Common myeloid progenitor, CD34-positive (primary cell): ENCODE data around the gene LRP1B.

Source experiments
- CTCF ChIA-PET: fragments of 350-600 bp; sonication (Branson Sonifier 250); formaldehyde crosslinking; loops from one replicate; lab custom pipeline; 2021; ENCODE audit warnings: antibody characterized with exemption; lab: Charles Lee
- POLR2A ChIA-PET: fragments of 350-600 bp; sonication (Branson Sonifier 250); formaldehyde crosslinking; loops from one replicate; lab custom pipeline; 2021; ENCODE audit warnings: antibody characterized with exemption; lab: Charles Lee
- DNase-seq, 3 donors: peaks; one replicate each; pipeline versions ENCODE4 v3.0.0 to v3.0.0-alpha.2; 2013
- H3K27ac ChIP-seq, 2 experiments: 1 replicate in 1 of 2; 2 replicates in 1 of 2; pipeline ENCODE4 v1.7.0; 2013; ENCODE audit warnings: inconsistent platforms in 2 of 2, low read length in 2 of 2, mild to moderate bottlenecking in 2 of 2, low read depth in 1 of 2, moderate library complexity in 1 of 2; ENCODE audit not compliant: severe bottlenecking in 2 of 2, insufficient read depth in 1 of 2, poor library complexity in 1 of 2
- H3K27me3 ChIP-seq, 5 experiments: replicated peaks in 2 of 5; 1 replicate in 3 of 5; 2 replicates in 2 of 5; pipeline versions ENCODE4 v1.6.1 to v1.7.0; 2013; ENCODE audit warnings: low read length in 4 of 5, mild to moderate bottlenecking in 2 of 5, moderate library complexity in 2 of 5, inconsistent platforms in 1 of 5; ENCODE audit not compliant: insufficient read depth in 5 of 5, control insufficient read depth in 4 of 5
- H3K36me3 ChIP-seq, 4 experiments: 1 replicate in 2 of 4; 2 replicates in 2 of 4; pipeline versions ENCODE4 v1.6.1 to v1.7.0; 2013; ENCODE audit warnings: low read length in 3 of 4, control low read depth in 1 of 4, mild to moderate bottlenecking in 1 of 4; ENCODE audit not compliant: control insufficient read depth in 4 of 4, insufficient read depth in 4 of 4
- H3K4me1 ChIP-seq, 4 experiments: 1 replicate in 3 of 4; 2 replicates in 1 of 4; pipeline versions ENCODE4 v1.6.1 to v1.7.1; 2013; ENCODE audit warnings: low read length in 3 of 4, mild to moderate bottlenecking in 3 of 4, control low read depth in 1 of 4, inconsistent platforms in 1 of 4, moderate library complexity in 1 of 4; ENCODE audit not compliant: control insufficient read depth in 4 of 4, insufficient read depth in 4 of 4; ENCODE audit errors: control extremely low read depth in 1 of 4
- H3K4me3 ChIP-seq, 7 experiments: 1 replicate in 4 of 7; 2 replicates in 3 of 7; pipeline versions ENCODE4 v1.5.1 to v1.7.0; 2013; ENCODE audit warnings: mild to moderate bottlenecking in 7 of 7, low read length in 6 of 7, moderate library complexity in 6 of 7, inconsistent platforms in 2 of 7, low read depth in 2 of 7, control low read depth in 1 of 7; ENCODE audit not compliant: insufficient read depth in 4 of 7, control insufficient read depth in 1 of 7; ENCODE audit errors: extremely low read depth in 1 of 7
- H3K9me3 ChIP-seq, 5 experiments: 1 replicate in 4 of 5; 2 replicates in 1 of 5; pipeline versions ENCODE4 v1.6.1 to v1.7.1; 2013; ENCODE audit warnings: low read length in 4 of 5, mild to moderate bottlenecking in 2 of 5, inconsistent platforms in 1 of 5, low read depth in 1 of 5, moderate library complexity in 1 of 5; ENCODE audit not compliant: control insufficient read depth in 4 of 5, insufficient read depth in 2 of 5; ENCODE audit errors: control extremely low read depth in 1 of 5
- WGBS: methylation state at CpG from one replicate; pipeline ENCODE4 v1.1.5; 2013; ENCODE audit not compliant: insufficient coverage; 5-methylcytosine and 5-hydroxymethylcytosine counted together

The LRP1B gene

DNA sequence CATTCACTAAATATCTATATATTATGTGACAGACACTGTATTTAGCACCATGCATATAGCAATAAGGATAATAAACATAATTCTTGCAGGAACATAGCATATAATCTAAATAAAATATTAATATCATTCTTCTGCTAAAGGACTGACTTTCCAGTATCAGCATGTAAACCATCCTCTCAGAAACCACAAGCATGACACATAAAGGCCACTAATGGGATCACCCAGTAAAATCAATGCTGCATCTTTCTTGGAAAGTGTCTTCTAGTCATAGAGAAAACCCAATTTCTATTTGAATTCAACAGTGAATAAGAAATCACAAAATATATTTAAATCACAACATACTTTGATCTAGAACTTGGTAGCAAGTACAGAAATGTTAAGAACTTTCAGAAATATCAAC lies 5.8 kb upstream of the LRP1B start:
- H3K9me3 ChIP-seq: no peaks in the 10 kb centered on the region
- H3K4me3 ChIP-seq: no peak overlapping the region
- ChIA-PET POLR2A (no interaction called here), CTCF (no interaction called here)
- DNase-seq: no peak
- no peak overlapping the region for H3K27ac ChIP-seq
- no peaks in the 10 kb centered on the region for H3K36me3 ChIP-seq
- H3K4me1 ChIP-seq: peaks cover 0 to 3% (median 0%) of the 10 kb centered on the region in 4 experiments
- peaks cover 0 to 3% (median 2%) of the 10 kb centered on the region in 5 experiments for H3K27me3 ChIP-seq

- no peak for DNase-seq
- WGBS: 100% methylated on average over 2 of the region's 3 CpGs
- H3K9me3 ChIP-seq: no peaks in the 10 kb centered on the region
- ChIA-PET CTCF (no interaction called here), POLR2A (no interaction called here)
- peaks cover 0 to 19% (median 13%) of the 10 kb centered on the region in 4 experiments for H3K4me1 ChIP-seq
- no peak overlapping the region for H3K27ac ChIP-seq
- H3K36me3 ChIP-seq: no peaks in the 10 kb centered on the region
- H3K27me3 ChIP-seq: peaks cover 3 to 15% (median 10%) of the 10 kb centered on the region in 5 experiments
- no peak overlapping the region for H3K4me3 ChIP-seq
Observed at GRCh38 chr2:142134911-142135310, 4.1 kb upstream of the LRP1B start.

DNA sequence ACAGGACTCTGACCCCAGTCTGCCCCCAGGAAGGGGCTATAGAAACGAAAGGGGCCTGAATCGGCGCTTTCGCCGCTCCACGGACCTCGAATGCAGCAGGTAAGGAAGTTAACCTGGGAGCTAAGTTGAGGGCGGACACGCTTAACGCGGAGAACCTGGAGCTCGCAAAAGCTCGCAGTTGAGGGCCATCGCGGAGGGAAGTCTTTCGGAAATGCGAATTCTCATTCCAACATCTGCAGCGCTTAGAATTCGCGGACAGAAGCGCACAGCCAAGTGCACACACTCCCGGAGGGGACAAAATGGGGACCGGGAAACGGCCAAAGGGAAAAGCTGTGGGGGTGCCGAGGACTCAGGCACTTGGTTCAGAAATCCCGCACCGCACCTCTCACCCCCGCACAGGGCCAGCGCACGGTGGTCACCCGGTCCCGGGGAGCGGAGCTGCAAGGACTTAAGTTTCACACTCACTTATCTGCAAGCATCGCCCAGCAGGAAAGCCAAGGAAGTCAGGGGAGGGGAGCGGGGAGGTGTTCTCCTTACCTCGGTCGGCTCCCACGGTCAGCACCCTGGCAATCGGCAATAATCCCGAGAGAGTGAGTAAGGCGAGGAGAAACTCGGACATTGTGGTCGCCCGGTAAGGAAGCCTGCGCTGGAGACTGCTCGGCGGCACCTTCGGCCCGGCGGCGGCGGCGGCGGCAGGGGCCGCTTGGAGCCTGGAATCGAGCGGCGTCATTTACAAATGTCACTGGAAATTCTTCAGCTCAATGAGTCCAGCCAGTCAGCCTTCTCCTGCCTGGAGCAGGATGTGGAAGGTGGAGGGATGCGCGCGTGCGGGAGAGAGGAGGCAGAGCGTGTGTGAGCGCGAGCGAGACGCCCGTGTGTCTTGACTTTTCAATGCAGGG lies 456 bp downstream of the LRP1B start:
- DNase-seq: peak; percentile 67 to 86 (median 84)
- H3K4me1 ChIP-seq: peaks cover 0 to 20% (median 14%) of the 10 kb centered on the region in 4 experiments
- peaks cover 9 to 29% (median 23%) of the 10 kb centered on the region in 5 experiments for H3K27me3 ChIP-seq
- CTCF ChIA-PET: interaction anchor here (0.9 to 1.3 kb wide), 4 partner anchors 9 to 12 kb away, joined by 3 to 6 read pairs (median 4); no protein-coding TSS in a partner anchor
- POLR2A ChIA-PET: interaction anchor here (0.7 kb wide), 1 partner anchor 582 kb away, joined by 3 read pairs; no protein-coding TSS in a partner anchor
- peak overlapping the region; percentile 23 to 86 (median 67) for H3K4me3 ChIP-seq
- H3K9me3 ChIP-seq: no peaks in the 10 kb centered on the region
- under 1% methylated on average over 64 of the region's 68 CpGs for WGBS
- no peak overlapping the region for H3K27ac ChIP-seq
- no peaks in the 10 kb centered on the region for H3K36me3 ChIP-seq

DNA sequence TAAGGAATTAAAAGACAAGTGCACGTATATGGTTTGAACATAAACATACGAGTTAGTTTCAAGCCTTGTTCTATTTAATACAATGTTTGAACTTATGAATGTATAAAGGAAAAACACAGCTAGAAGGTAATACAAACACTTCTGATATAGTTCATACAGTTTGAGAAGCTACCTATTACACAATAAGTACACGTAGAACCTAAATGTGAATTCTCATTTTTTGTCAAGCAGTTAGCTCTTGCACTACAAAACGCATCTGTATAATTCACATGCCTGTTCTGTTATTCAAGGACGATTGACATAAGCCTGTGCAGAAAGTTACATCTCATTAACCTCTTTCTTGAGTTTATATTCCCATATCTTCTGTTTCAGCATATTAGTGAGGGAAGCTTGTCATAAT lies 2.7 kb downstream of the LRP1B start:
- CTCF ChIA-PET: interaction anchor here (2.0 kb wide), 1 partner anchor 12 kb away, joined by 4 read pairs; no protein-coding TSS in a partner anchor

DNA sequence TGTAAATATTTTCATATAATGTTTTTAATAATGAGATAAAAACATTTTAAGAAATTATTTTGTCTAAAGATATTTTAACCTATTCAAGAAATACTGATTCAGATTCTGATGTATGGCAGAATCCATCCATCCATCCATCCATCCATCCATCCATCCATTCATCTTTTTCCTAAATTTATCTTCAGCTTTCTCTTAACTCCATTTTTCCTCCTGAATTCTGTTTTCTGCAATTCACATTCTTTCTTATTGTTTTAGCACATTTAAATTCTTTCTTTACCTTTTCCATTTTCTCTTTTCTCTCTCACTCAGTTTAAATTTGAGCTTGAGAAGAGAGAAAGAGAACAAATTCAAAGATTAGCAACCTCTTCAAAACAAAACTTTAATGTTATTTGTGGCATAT lies 3.6 kb downstream of the LRP1B start:
- H3K27ac ChIP-seq: no peak overlapping the region

More for the DNA sequence above, 2.7 kb downstream of the LRP1B start:
- H3K4me1 ChIP-seq: peaks cover 0 to 20% (median 14%) of the 10 kb centered on the region in 4 experiments
- 100% methylated on average over 1 of the region's 5 CpGs for WGBS
- no peak overlapping the region for H3K27ac ChIP-seq
- DNase-seq: no peak
- H3K9me3 ChIP-seq: no peaks in the 10 kb centered on the region
- POLR2A ChIA-PET: no interaction called here
- peaks cover 9 to 29% (median 21%) of the 10 kb centered on the region in 5 experiments for H3K27me3 ChIP-seq
- no peaks in the 10 kb centered on the region for H3K36me3 ChIP-seq
- no peak overlapping the region for H3K4me3 ChIP-seq

GRCh38 chr2:142124706-142125105 lies 6.1 kb downstream of the LRP1B start:
- no peak overlapping the region for H3K4me3 ChIP-seq
- H3K27me3 ChIP-seq: peaks cover 3 to 16% (median 12%) of the 10 kb centered on the region in 5 experiments
- no peaks in the 10 kb centered on the region for H3K4me1 ChIP-seq
- H3K9me3 ChIP-seq: no peaks in the 10 kb centered on the region
- CTCF ChIA-PET: no interaction called here
- no peak for DNase-seq
- no peaks in the 10 kb centered on the region for H3K36me3 ChIP-seq
- H3K27ac ChIP-seq: no peak overlapping the region
- POLR2A ChIA-PET: no interaction called here

More for the DNA sequence above, 3.6 kb downstream of the LRP1B start:
- Histone ChIP-seq H3K4me3 (no peak overlapping the region), H3K9me3 (no peaks in the 10 kb centered on the region), H3K36me3 (no peaks in the 10 kb centered on the region), H3K27me3 (peaks cover 7 to 29% (median 21%) of the 10 kb centered on the region in 5 experiments), H3K4me1 (peaks cover 0 to 20% (median 14%) of the 10 kb centered on the region in 4 experiments)
- POLR2A ChIA-PET: no interaction called here
- CTCF ChIA-PET: interaction anchor here (2.0 kb wide), 1 partner anchor 12 kb away, joined by 4 read pairs; no protein-coding TSS in a partner anchor
- DNase-seq: no peak

- CTCF ChIA-PET: no interaction called here
Observed at GRCh38 chr2:142119347-142119746, 11.5 kb downstream of the LRP1B start.

More at GRCh38 chr2:142119347-142119746, 11.5 kb downstream of the LRP1B start:
- no peak overlapping the region for H3K27ac ChIP-seq
- POLR2A ChIA-PET: no interaction called here
- H3K27me3 ChIP-seq: peaks cover 0 to 2% (median 0%) of the 10 kb centered on the region in 5 experiments
- H3K4me3 ChIP-seq: no peak overlapping the region
- H3K36me3 ChIP-seq: no peaks in the 10 kb centered on the region
- H3K4me1 ChIP-seq: no peaks in the 10 kb centered on the region
- no peaks in the 10 kb centered on the region for H3K9me3 ChIP-seq
- no peak for DNase-seq
